ENCODE measurements around the gene RNF167. TPM values are rescaled to one million over a fixed set of nuclear protein-coding genes. Genes with fewer than 3 reads are reported as not detected.

RNF167 gene
- total and polyA plus RNA-seq, 2 donors (not counting 3 experiments of a cell fraction or from before 2014, with no cell fraction given), result 60.2 to 87.6 TPM

- Histone ChIP-seq H3K36me3 (ENCODE audit: control insufficient read depth in 2 of 2, extremely low read depth in 1 of 2, insufficient read depth in 2 of 2, low read length in 2 of 2) (peaks cover 13 to 28% of the 10 kb centered on the region in 2 experiments), H4K20me1 (replicated peaks; ENCODE audit: control insufficient read depth, extremely low read depth, insufficient read depth, low read length) (no peaks in the 10 kb centered on the region), H3K27me3 (ENCODE audit: control insufficient read depth in 2 of 2, insufficient read depth in 2 of 2, low read length in 2 of 2) (no peaks in the 10 kb centered on the region), H3K9me3 (replicated peaks; ENCODE audit: control insufficient read depth, insufficient read depth, low read length) (no peaks in the 10 kb centered on the region), H3K4me2 (ENCODE audit: insufficient read depth, low read length) (peak overlapping the region; percentile 66), H3K4me3 (replicated peaks in 1 of 3; ENCODE audit: insufficient read depth in 1 of 3, low read depth in 1 of 3, low read length in 3 of 3) (peak overlapping the region in 1 of 3 experiments; percentile 25), H2AFZ (ENCODE audit: low read depth, low read length) (no peak overlapping the region), H3K9me1 (replicated peaks; ENCODE audit: control insufficient read depth, extremely low read depth, insufficient read depth, low read length) (no peaks in the 10 kb centered on the region), H3K4me1 (ENCODE audit: control insufficient read depth, extremely low read depth, insufficient read depth, low read length) (peaks cover 32% of the 10 kb centered on the region), H3K79me2 (ENCODE audit: control insufficient read depth, insufficient read depth, low read length) (peaks cover 77% of the 10 kb centered on the region), H3K27ac (ENCODE audit: insufficient read depth, low read depth, low read length) (peak overlapping the region; percentile 49), H3K9ac (replicated peaks; ENCODE audit: extremely low read depth, insufficient read depth, low read length) (peak overlapping the region; percentile 12)
- peak; percentile 77 for DNase-seq (ENCODE audit: low read depth, low spot score)
- TF ChIP-seq EZH2 (IDR thresholded peaks at IDR 0.05; ENCODE audit: borderline replicate concordance, low read depth, low read length, severe bottlenecking) (no peak), MYC (IDR thresholded peaks at IDR 0.05; ENCODE audit: low read depth, low read length) (no peak), JUN (IDR thresholded peaks at IDR 0.05; ENCODE audit: borderline replicate concordance, insufficient read depth, insufficient read length, low read depth) (peak; percentile 78), FOS (IDR thresholded peaks at IDR 0.05; ENCODE audit: borderline replicate concordance, insufficient read depth, low read length) (peak; percentile 98), POLR2AphosphoS5 (IDR thresholded peaks at IDR 0.05; ENCODE audit: insufficient read depth, low read depth, low read length) (no peak), GATA2 (IDR thresholded peaks at IDR 0.05; ENCODE audit: insufficient read depth, insufficient read length, low read depth, low read length) (no peak), POLR2A (IDR thresholded peaks at IDR 0.05; ENCODE audit: low read depth, low read length) (no peak)
- TF ChIP-seq, protein P1, sequence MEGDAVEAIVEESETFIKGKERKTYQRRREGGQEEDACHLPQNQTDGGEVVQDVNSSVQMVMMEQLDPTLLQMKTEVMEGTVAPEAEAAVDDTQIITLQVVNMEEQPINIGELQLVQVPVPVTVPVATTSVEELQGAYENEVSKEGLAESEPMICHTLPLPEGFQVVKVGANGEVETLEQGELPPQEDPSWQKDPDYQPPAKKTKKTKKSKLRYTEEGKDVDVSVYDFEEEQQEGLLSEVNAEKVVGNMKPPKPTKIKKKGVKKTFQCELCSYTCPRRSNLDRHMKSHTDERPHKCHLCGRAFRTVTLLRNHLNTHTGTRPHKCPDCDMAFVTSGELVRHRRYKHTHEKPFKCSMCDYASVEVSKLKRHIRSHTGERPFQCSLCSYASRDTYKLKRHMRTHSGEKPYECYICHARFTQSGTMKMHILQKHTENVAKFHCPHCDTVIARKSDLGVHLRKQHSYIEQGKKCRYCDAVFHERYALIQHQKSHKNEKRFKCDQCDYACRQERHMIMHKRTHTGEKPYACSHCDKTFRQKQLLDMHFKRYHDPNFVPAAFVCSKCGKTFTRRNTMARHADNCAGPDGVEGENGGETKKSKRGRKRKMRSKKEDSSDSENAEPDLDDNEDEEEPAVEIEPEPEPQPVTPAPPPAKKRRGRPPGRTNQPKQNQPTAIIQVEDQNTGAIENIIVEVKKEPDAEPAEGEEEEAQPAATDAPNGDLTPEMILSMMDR (IDR thresholded peaks at IDR 0.05; ENCODE audit: extremely low read depth in 1 of 2, insufficient read depth in 1 of 2, low read depth in 1 of 2, low read length in 2 of 2), result no peak
- TF ChIP-seq, protein P2, sequence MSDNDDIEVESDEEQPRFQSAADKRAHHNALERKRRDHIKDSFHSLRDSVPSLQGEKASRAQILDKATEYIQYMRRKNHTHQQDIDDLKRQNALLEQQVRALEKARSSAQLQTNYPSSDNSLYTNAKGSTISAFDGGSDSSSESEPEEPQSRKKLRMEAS (IDR thresholded peaks at IDR 0.05; ENCODE audit: insufficient read depth, insufficient read length), result no peak
- ChIA-PET POLR2A (interaction anchor here (1.7 kb wide), 1 partner anchor 22 kb away, joined by 5 read pairs; the partner anchor contains the start of gene SPAG7), CTCF (interaction anchor here (0.9 to 2.0 kb wide), 2 partner anchors 22 to 36 kb away, joined by 3 to 8 read pairs; partner anchors contain the start of gene SPAG7)
- intact Hi-C loops (cut with micrococcal nuclease), result no loop called here
- BruUV-seq (replicated peaks), result no TSS peak
- dilution Hi-C loops (cut with MboI; ENCODE audit: extremely low pct_ligation_motif_present, low sequenced_read_pairs), result no loop called here
- FAIRE-seq, result peak; percentile 93
Measured at GRCh38 chr17:4945176-4945943, 5.3 kb downstream of the RNF167 start.

All from endothelial cell of umbilical vein (primary cell).